SU-DHL-6 (cell line): ENCODE data around the gene NUDT4.

ENCODE experiments used
- EZH2phosphoT487 ChIP-seq: fragments of 200-600 bp; sonication (generic), shearing (Covaris generic); conservative IDR thresholded peaks from 2 replicates; pipeline ENCODE4 v1.6.1; 2018; ENCODE audit warnings: mild to moderate bottlenecking, antibody characterized with exemption, low read length, moderate library complexity, mixed read lengths
- TF ChIP-seq, protein P1 (sequence below): fragments of 200-600 bp; sonication (generic); IDR thresholded peaks from one replicate; pipeline ENCODE4 v1.5.1; 2017; ENCODE audit warnings: antibody characterized with exemption, mild to moderate bottlenecking, low read length, moderate library complexity; ENCODE audit not compliant: insufficient read depth, poor library complexity, severe bottlenecking

DNA sequence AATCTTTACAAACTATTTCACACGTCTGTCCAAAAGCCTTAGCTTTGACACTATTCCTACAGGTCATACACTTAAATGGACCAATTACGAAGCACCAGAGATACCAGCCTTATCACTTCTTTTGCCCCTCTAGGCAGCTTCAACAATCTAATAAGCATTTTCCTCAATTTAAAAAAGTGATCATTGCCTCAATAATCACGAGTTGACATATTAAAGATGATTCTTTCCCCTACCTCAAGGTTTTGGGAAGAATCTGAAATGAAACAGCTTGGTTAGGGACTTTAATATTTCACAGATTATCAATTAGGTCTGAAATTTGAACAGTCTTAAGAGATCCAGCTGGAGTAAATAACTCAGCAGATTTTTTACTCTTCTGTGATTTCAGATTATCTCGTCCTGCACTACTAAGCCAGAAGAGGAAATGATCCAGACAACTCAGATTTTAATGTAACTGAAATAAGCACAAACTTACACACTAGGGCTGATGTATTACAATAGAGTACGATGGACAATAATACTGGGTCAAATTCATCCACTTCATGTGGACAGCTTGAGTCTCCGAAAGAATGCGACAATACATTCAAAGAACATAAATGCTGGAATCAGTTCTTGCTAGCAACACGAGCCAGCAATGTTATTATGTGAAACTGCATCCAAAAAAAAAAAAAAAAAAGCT, 48.1 kb downstream of the NUDT4 start:
- TF ChIP-seq, protein P1, sequence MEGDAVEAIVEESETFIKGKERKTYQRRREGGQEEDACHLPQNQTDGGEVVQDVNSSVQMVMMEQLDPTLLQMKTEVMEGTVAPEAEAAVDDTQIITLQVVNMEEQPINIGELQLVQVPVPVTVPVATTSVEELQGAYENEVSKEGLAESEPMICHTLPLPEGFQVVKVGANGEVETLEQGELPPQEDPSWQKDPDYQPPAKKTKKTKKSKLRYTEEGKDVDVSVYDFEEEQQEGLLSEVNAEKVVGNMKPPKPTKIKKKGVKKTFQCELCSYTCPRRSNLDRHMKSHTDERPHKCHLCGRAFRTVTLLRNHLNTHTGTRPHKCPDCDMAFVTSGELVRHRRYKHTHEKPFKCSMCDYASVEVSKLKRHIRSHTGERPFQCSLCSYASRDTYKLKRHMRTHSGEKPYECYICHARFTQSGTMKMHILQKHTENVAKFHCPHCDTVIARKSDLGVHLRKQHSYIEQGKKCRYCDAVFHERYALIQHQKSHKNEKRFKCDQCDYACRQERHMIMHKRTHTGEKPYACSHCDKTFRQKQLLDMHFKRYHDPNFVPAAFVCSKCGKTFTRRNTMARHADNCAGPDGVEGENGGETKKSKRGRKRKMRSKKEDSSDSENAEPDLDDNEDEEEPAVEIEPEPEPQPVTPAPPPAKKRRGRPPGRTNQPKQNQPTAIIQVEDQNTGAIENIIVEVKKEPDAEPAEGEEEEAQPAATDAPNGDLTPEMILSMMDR: no peak
- no peak for TF ChIP-seq EZH2phosphoT487
